ENCODE data around the gene TGDS.
"Not testable (repeated sequence)": the region's sequence is repeated elsewhere in the genome, so short reads cannot be mapped to it uniquely, and the experiment has no call there.

The TGDS gene

DNA sequence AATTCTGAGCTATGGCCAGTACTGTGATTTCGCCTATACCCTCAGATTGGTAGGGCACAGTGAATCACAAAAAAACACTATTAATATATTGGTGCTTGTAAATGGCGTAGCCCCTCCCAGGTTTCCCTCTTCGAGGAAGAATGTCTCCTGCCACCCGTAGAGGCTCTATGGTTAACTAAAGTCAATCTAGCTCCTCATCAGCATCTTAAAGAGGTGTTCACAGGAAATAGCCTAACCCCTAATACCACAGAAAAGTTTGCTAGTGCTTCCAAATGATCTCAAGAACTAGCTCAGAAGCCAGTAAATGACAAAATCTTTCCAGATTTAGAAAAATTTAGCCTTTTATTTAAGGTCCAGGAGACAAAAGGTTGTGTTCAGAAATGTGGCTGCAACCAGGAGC is 60.2 kb downstream of the TGDS start:
- H3K4me3 ChIP-seq (ENCODE audit: low read depth, low read length), result no peak overlapping the region
- in situ Hi-C loops (cut with HindIII; ENCODE audit: low sequenced_read_pairs), result no loop called here
- no peak for TF ChIP-seq CTCF (IDR thresholded peaks at IDR 0.05; ENCODE audit: low read depth, low read length)
- no peak for DNase-seq (ENCODE audit: low read depth, low spot score)

- no peak for DNase-seq (ENCODE audit: low read depth, low spot score)
- in situ Hi-C loops (cut with HindIII; ENCODE audit: low sequenced_read_pairs), result no loop called here
- TF ChIP-seq CTCF (IDR thresholded peaks at IDR 0.05; ENCODE audit: low read depth, low read length), result no peak
- no peak overlapping the region for H3K4me3 ChIP-seq (ENCODE audit: low read depth, low read length)
Observed at GRCh38 chr13:94535231-94535630, 60.7 kb downstream of the TGDS start.

DNA sequence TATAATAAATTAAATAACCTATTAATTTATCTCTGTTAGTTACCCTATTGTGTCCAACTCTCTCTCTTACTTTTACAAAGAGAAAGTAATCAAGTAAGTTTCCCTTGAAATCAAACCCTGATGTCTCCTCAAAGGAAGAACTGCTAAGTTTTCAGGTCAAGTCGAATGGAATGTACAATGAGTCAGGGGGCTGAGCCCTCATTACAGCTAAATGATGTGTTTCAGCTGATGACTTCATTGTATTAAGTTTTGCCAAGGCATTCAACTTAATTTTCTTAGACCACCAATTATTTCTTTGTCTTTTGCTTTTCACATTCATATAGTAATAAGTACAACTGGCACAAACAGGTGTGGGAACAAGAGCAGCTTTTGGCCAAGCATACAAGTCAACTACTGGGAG is 61.8 kb downstream of the TGDS start:
- H3K4me3 ChIP-seq (ENCODE audit: low read depth, low read length), result no peak overlapping the region
- peak; percentile 19 for DNase-seq (ENCODE audit: low read depth, low spot score)
- in situ Hi-C loops (cut with HindIII; ENCODE audit: low sequenced_read_pairs), result no loop called here
- no peak for TF ChIP-seq CTCF (IDR thresholded peaks at IDR 0.05; ENCODE audit: low read depth, low read length)

DNA sequence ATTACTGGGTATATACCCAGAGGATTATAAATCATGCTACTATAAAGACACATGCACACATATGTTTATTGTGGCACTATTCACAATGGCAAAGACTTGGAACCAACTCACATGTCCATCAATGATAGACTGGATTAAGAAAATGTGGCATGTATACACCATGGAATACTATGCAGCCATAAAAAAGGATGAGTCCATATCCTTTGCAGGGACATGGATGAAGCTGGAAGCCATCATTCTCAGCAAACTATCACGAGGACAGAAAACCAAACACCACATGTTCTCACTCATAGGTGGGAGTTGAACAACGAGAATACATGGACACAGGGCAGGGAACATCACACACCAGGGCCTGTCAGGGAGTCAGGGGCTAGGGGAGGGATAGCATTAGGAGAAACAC is 63.7 kb downstream of the TGDS start:
- H3K4me3 ChIP-seq (ENCODE audit: low read depth, low read length); DNase-seq (ENCODE audit: low read depth, low spot score); in situ Hi-C loops (cut with HindIII; ENCODE audit: low sequenced_read_pairs): not testable (repeated sequence)

DNA sequence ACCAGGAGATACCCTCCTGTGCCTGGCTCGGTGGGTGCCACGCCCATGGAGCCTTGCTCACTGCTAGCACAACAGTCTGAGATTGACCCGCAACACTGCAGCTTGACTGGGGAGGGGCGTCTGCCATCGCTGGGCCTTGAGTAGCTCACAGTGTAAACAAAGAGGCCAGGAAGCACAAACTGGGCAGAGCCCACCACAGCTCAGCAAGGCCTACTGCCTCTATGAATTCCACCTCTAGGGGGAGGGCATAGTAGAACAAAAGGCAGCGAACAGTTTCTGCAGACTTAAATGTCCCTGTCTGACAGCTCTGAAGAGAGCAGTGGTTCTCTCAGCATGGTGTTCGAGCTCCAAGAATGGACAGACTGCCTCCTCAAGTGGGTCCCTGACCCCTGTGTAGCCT is 69.0 kb downstream of the TGDS start:
- DNase-seq (ENCODE audit: low read depth, low spot score); H3K4me3 ChIP-seq (ENCODE audit: low read depth, low read length); in situ Hi-C loops (cut with HindIII; ENCODE audit: low sequenced_read_pairs): not testable (repeated sequence)

DNA sequence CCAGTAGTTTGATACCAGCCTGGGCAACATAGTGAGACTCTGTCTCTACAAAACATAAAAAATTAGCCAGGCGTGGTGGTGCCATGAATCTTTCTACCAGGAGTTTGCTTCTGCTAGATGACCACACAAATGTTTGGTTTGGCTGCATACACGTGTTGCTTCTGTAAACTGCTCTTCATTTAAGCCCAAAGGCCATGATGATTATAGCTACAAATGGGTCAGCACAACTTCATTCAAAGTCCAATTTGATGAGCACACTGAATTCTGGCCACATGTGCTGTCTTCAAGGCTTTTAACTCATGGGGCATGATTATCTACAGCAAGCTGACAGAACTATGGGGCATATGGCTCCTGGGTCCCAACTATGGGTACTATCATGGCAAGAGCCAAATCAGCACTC is 70.2 kb downstream of the TGDS start:
- no peak for TF ChIP-seq CTCF (IDR thresholded peaks at IDR 0.05; ENCODE audit: low read depth, low read length)

DNA sequence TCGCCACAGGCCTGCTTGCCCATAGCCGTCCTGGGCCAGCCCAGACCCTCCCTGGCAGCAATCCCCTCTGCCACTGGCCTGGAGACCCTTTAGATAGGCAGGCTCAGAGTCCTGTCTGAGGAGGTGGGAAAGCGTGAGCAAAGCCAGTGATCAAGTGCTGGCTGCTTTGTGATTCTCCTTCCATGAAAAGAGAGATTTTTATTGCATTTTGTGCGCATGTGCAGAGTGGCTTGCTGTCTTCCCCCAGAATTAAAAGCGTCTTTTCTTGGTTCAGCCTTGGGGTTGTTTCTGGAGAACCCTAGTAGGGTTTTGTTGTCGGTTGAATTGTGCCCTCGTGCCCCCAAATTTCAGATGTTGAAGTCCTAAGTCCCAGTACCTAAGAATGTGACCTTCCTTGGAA is 71.5 kb downstream of the TGDS start:
- no peak overlapping the region for H3K4me3 ChIP-seq (ENCODE audit: low read depth, low read length)
- DNase-seq (ENCODE audit: low read depth, low spot score), result no peak
- in situ Hi-C loops (cut with HindIII; ENCODE audit: low sequenced_read_pairs), result no loop called here
- TF ChIP-seq CTCF (IDR thresholded peaks at IDR 0.05; ENCODE audit: low read depth, low read length), result no peak

More for the DNA sequence above, 70.2 kb downstream of the TGDS start:
- no peak for DNase-seq (ENCODE audit: low read depth, low spot score)
- in situ Hi-C loops (cut with HindIII; ENCODE audit: low sequenced_read_pairs), result no loop called here
- H3K4me3 ChIP-seq (ENCODE audit: low read depth, low read length), result no peak overlapping the region

Data from astrocyte of the spinal cord (primary cell).